ENCODE measurements around the gene SLC22A15. TPM values are rescaled to one million over a fixed set of nuclear protein-coding genes. Genes with fewer than 3 reads are reported as not detected.

SLC22A15 gene
- polyA plus RNA-seq, 1 donor from 2014 or later, result 3.1 TPM

DNA sequence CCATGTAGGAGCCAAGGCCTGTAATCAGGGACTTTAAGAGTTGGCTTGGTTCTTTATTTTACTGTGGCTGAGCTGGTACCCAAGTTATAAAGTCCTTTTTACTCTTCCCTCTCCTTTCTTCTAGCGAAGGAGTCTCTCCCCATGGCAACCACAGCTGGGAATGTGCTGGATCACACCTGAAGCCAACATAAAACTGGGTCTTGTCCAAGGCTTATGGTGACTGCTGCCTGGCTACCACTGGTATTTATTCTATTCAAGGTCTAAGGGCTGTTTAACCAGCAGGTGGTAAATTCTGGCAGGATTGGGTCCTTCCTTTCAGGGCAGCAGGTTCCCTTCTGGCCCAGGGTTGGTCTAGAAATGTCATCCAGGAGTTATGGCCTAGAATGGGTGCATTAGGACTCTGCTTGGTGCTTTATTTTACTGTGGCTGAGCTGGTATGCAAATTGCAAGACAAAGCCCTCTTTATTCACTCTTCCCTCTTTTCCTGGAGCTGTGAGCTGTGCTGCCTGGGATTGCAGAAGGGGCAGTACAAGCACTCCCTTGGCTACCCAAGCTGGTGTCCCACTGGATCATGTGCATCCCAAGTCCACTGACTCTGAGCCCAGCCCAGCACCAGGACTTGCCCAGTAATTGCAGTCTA is 26.6 kb downstream of the SLC22A15 start:
- Histone ChIP-seq H3K9me2 (ENCODE audit: insufficient read depth, low read length) (no peaks in the 10 kb centered on the region), H3K9me3 (ENCODE audit: low read length) (no peaks in the 10 kb centered on the region), H3K27ac (ENCODE audit: low read length) (no peak overlapping the region), H3K36me3 (ENCODE audit: insufficient read depth, low read length) (no peaks in the 10 kb centered on the region), H3F3A (ENCODE audit: insufficient read depth, low read length, poor library complexity, severe bottlenecking) (no peaks in the 10 kb centered on the region), H3K9ac (ENCODE audit: low read length) (no peak overlapping the region), H3K4me3 (ENCODE audit: low read length) (no peak overlapping the region), H4K20me1 (ENCODE audit: insufficient read depth) (no peaks in the 10 kb centered on the region), H3K4me2 (ENCODE audit: low read length) (no peak overlapping the region), H2AFZ (ENCODE audit: low read depth, low read length) (no peak overlapping the region), H3K27me3 (ENCODE audit: insufficient read depth, low read depth, low read length) (no peaks in the 10 kb centered on the region), H3K79me2 (replicated peaks; ENCODE audit: insufficient read depth, low read length) (no peaks in the 10 kb centered on the region)
- TF ChIP-seq TAF1 (IDR thresholded peaks at IDR 0.05; ENCODE audit: low read depth) (no peak), EZH2 (IDR thresholded peaks at IDR 0.05; ENCODE audit: borderline replicate concordance, insufficient read depth, low read length, poor library complexity, severe bottlenecking) (no peak), SMC3 (conservative IDR thresholded peaks at IDR 0.05; ENCODE audit: poor library complexity) (no peak), EP300 (conservative IDR thresholded peaks at IDR 0.05; ENCODE audit: poor library complexity, severe bottlenecking) (no peak), POLR2AphosphoS5 (IDR thresholded peaks at IDR 0.05) (no peak), MXI1 (conservative IDR thresholded peaks at IDR 0.05; ENCODE audit: poor library complexity, severe bottlenecking) (no peak), RAD21 (conservative IDR thresholded peaks at IDR 0.05) (no peak)
- TF ChIP-seq, protein P1, sequence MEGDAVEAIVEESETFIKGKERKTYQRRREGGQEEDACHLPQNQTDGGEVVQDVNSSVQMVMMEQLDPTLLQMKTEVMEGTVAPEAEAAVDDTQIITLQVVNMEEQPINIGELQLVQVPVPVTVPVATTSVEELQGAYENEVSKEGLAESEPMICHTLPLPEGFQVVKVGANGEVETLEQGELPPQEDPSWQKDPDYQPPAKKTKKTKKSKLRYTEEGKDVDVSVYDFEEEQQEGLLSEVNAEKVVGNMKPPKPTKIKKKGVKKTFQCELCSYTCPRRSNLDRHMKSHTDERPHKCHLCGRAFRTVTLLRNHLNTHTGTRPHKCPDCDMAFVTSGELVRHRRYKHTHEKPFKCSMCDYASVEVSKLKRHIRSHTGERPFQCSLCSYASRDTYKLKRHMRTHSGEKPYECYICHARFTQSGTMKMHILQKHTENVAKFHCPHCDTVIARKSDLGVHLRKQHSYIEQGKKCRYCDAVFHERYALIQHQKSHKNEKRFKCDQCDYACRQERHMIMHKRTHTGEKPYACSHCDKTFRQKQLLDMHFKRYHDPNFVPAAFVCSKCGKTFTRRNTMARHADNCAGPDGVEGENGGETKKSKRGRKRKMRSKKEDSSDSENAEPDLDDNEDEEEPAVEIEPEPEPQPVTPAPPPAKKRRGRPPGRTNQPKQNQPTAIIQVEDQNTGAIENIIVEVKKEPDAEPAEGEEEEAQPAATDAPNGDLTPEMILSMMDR (IDR thresholded peaks at IDR 0.05; ENCODE audit: poor library complexity, severe bottlenecking), result no peak
- TF ChIP-seq, protein P2, sequence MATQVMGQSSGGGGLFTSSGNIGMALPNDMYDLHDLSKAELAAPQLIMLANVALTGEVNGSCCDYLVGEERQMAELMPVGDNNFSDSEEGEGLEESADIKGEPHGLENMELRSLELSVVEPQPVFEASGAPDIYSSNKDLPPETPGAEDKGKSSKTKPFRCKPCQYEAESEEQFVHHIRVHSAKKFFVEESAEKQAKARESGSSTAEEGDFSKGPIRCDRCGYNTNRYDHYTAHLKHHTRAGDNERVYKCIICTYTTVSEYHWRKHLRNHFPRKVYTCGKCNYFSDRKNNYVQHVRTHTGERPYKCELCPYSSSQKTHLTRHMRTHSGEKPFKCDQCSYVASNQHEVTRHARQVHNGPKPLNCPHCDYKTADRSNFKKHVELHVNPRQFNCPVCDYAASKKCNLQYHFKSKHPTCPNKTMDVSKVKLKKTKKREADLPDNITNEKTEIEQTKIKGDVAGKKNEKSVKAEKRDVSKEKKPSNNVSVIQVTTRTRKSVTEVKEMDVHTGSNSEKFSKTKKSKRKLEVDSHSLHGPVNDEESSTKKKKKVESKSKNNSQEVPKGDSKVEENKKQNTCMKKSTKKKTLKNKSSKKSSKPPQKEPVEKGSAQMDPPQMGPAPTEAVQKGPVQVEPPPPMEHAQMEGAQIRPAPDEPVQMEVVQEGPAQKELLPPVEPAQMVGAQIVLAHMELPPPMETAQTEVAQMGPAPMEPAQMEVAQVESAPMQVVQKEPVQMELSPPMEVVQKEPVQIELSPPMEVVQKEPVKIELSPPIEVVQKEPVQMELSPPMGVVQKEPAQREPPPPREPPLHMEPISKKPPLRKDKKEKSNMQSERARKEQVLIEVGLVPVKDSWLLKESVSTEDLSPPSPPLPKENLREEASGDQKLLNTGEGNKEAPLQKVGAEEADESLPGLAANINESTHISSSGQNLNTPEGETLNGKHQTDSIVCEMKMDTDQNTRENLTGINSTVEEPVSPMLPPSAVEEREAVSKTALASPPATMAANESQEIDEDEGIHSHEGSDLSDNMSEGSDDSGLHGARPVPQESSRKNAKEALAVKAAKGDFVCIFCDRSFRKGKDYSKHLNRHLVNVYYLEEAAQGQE (IDR thresholded peaks at IDR 0.05; ENCODE audit: borderline replicate concordance), result no peak

DNA sequence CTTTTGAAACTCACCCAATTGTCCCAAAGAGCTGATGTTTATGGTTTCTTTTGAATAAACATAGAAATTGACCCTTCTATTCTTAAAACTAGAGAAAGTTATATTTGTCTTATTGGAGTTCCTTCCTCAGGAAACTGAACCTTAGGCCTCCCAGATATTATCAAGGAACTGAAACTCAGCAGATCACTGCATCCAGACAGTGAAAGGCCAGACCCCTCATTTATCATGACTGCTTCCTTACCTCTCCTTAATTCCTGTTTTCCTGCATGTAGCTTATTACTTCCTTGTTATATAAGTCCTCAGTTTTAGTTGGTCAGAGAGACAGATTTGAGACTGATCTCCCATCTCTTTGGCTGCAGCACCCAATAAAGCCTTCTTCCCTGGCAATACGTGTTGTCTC is 27.5 kb downstream of the SLC22A15 start:
- no peaks in the 10 kb centered on the region for H3F3A ChIP-seq (ENCODE audit: insufficient read depth, low read length, poor library complexity, severe bottlenecking)
- H3K36me3 ChIP-seq (ENCODE audit: insufficient read depth, low read length), result no peaks in the 10 kb centered on the region
- H3K9ac ChIP-seq (ENCODE audit: low read length), result no peak overlapping the region
- TF ChIP-seq SMC3 (conservative IDR thresholded peaks at IDR 0.05; ENCODE audit: poor library complexity), result no peak
- TF ChIP-seq, protein P1 (IDR thresholded peaks at IDR 0.05; ENCODE audit: poor library complexity, severe bottlenecking), result no peak
- TF ChIP-seq EZH2 (IDR thresholded peaks at IDR 0.05; ENCODE audit: borderline replicate concordance, insufficient read depth, low read length, poor library complexity, severe bottlenecking), result no peak
- TF ChIP-seq, protein P2 (IDR thresholded peaks at IDR 0.05; ENCODE audit: borderline replicate concordance), result no peak
- TF ChIP-seq MXI1 (conservative IDR thresholded peaks at IDR 0.05; ENCODE audit: poor library complexity, severe bottlenecking), result no peak
- no peak for TF ChIP-seq EP300 (conservative IDR thresholded peaks at IDR 0.05; ENCODE audit: poor library complexity, severe bottlenecking)
- no peak for TF ChIP-seq POLR2AphosphoS5 (IDR thresholded peaks at IDR 0.05)
- no peak for TF ChIP-seq TAF1 (IDR thresholded peaks at IDR 0.05; ENCODE audit: low read depth)
- TF ChIP-seq RAD21 (conservative IDR thresholded peaks at IDR 0.05), result no peak
- H2AFZ ChIP-seq (ENCODE audit: low read depth, low read length), result no peak overlapping the region
- no peaks in the 10 kb centered on the region for H3K27me3 ChIP-seq (ENCODE audit: insufficient read depth, low read depth, low read length)
- no peak overlapping the region for H3K4me3 ChIP-seq (ENCODE audit: low read length)
- no peaks in the 10 kb centered on the region for H4K20me1 ChIP-seq (ENCODE audit: insufficient read depth)
- no peaks in the 10 kb centered on the region for H3K9me3 ChIP-seq (ENCODE audit: low read length)
- no peak overlapping the region for H3K4me2 ChIP-seq (ENCODE audit: low read length)
- no peaks in the 10 kb centered on the region for H3K79me2 ChIP-seq (replicated peaks; ENCODE audit: insufficient read depth, low read length)
- no peaks in the 10 kb centered on the region for H3K9me2 ChIP-seq (ENCODE audit: insufficient read depth, low read length)
- H3K27ac ChIP-seq (ENCODE audit: low read length), result no peak overlapping the region
